Mesenchymal stem cell (in vitro differentiated cells and primary cell): ENCODE measurements around the gene OPCML.

Experiments used
- DNase-seq: peaks from one replicate; pipeline ENCODE4 v3.0.0-alpha.2; 2013
- H2AFZ ChIP-seq: one replicate; pipeline ENCODE4 v1.6.1; 2013; ENCODE audit warnings: low read depth, mild to moderate bottlenecking, control low read depth, inconsistent platforms, low read length, moderate library complexity
- H2AK5ac ChIP-seq: 2 replicates; pipeline ENCODE4 v1.6.1; 2013; ENCODE audit warnings: low read length, moderate library complexity, mild to moderate bottlenecking, inconsistent platforms; ENCODE audit not compliant: severe bottlenecking
- H2BK120ac ChIP-seq: one replicate; pipeline ENCODE4 v1.6.1; 2013; ENCODE audit warnings: low read depth, mild to moderate bottlenecking, inconsistent platforms, low read length, moderate library complexity
- H2BK12ac ChIP-seq, 2 experiments: one replicate each; pipeline ENCODE4 v1.6.1; 2013; ENCODE audit warnings: inconsistent platforms in 2 of 2, low read length in 2 of 2, mild to moderate bottlenecking in 2 of 2, moderate library complexity in 2 of 2, control low read depth in 1 of 2
- H2BK15ac ChIP-seq: one replicate; pipeline ENCODE4 v1.6.1; 2013; ENCODE audit warnings: mild to moderate bottlenecking, low read depth, inconsistent platforms; ENCODE audit not compliant: poor library complexity, severe bottlenecking
- H2BK5ac ChIP-seq: 2 replicates; pipeline ENCODE4 v1.6.1; 2013; ENCODE audit warnings: low read depth, mild to moderate bottlenecking, low read length, control low read depth, inconsistent platforms; ENCODE audit not compliant: poor library complexity, severe bottlenecking
- H3K14ac ChIP-seq, 2 experiments: one replicate each; pipeline ENCODE4 v1.6.1; 2013; ENCODE audit warnings: inconsistent platforms in 2 of 2, low read length in 2 of 2, control low read depth in 1 of 2, mild to moderate bottlenecking in 1 of 2, moderate library complexity in 1 of 2
- H3K18ac ChIP-seq, 2 experiments: one replicate each; pipeline ENCODE4 v1.6.1; 2013; ENCODE audit warnings: inconsistent platforms in 2 of 2, low read length in 2 of 2, control low read depth in 1 of 2, low read depth in 1 of 2, mild to moderate bottlenecking in 1 of 2
- H3K23ac ChIP-seq, 2 experiments: one replicate each; pipeline ENCODE4 v1.6.1; 2013; ENCODE audit warnings: inconsistent platforms in 2 of 2, low read length in 2 of 2, mild to moderate bottlenecking in 2 of 2, moderate library complexity in 2 of 2, control low read depth in 1 of 2
- H3K27ac ChIP-seq: 2 replicates; pipeline ENCODE4 v1.5.1; 2013; ENCODE audit warnings: mild to moderate bottlenecking, moderate library complexity, low read length, control low read depth, inconsistent platforms; ENCODE audit not compliant: poor library complexity, severe bottlenecking
- H3K27me3 ChIP-seq, 2 experiments: 2 replicates each; pipeline versions ENCODE4 v1.6.1 to v1.7.0; 2013; ENCODE audit warnings: low read length in 2 of 2, mild to moderate bottlenecking in 2 of 2, moderate library complexity in 2 of 2, control low read depth in 1 of 2, inconsistent platforms in 1 of 2; ENCODE audit not compliant: control insufficient read depth in 1 of 2, insufficient read depth in 1 of 2
- H3K36me3 ChIP-seq, 2 experiments: 2 replicates each; pipeline versions ENCODE4 v1.6.1 to v1.7.0; 2013; ENCODE audit warnings: low read length in 2 of 2, control low read depth in 1 of 2, inconsistent platforms in 1 of 2, low read depth in 1 of 2, mild to moderate bottlenecking in 1 of 2; ENCODE audit not compliant: insufficient read depth in 2 of 2, control insufficient read depth in 1 of 2
- H3K4ac ChIP-seq, 2 experiments: one replicate each; pipeline ENCODE4 v1.6.1; 2013; ENCODE audit warnings: inconsistent platforms in 2 of 2, low read length in 2 of 2, mild to moderate bottlenecking in 2 of 2, moderate library complexity in 2 of 2, control low read depth in 1 of 2, low read depth in 1 of 2
- H3K4me1 ChIP-seq: 2 replicates; pipeline ENCODE4 v1.6.1; 2013; ENCODE audit warnings: low read depth, low read length, control low read depth; ENCODE audit not compliant: control insufficient read depth, insufficient read depth
- H3K4me2 ChIP-seq: 2 replicates; pipeline ENCODE4 v1.6.1; 2013; ENCODE audit warnings: low read length, mild to moderate bottlenecking, inconsistent platforms; ENCODE audit not compliant: poor library complexity, severe bottlenecking
- H3K4me3 ChIP-seq, 2 experiments: 2 replicates each; pipeline versions ENCODE4 v1.5.1 to v1.7.0; 2013; ENCODE audit warnings: low read length in 2 of 2, mild to moderate bottlenecking in 2 of 2, control low read depth in 1 of 2, low read depth in 1 of 2; ENCODE audit not compliant: insufficient read depth in 1 of 2
- H3K79me1 ChIP-seq: replicated peaks from 2 replicates; pipeline ENCODE4 v1.6.1; 2013; ENCODE audit warnings: mild to moderate bottlenecking, control low read depth, low read length, inconsistent platforms; ENCODE audit not compliant: poor library complexity, severe bottlenecking
- H3K9ac ChIP-seq: 2 replicates; pipeline ENCODE4 v1.7.0; 2013; ENCODE audit warnings: mild to moderate bottlenecking, low read length, moderate library complexity
- H3K9me3 ChIP-seq: 2 replicates; pipeline ENCODE4 v1.7.0; 2013; ENCODE audit warnings: mild to moderate bottlenecking, low read length; ENCODE audit not compliant: control insufficient read depth
- H4K8ac ChIP-seq: one replicate; pipeline ENCODE4 v1.6.1; 2013; ENCODE audit warnings: inconsistent platforms, mild to moderate bottlenecking, low read length, moderate library complexity
- H4K91ac ChIP-seq: one replicate; pipeline ENCODE4 v1.6.1; 2013; ENCODE audit warnings: mild to moderate bottlenecking, low read length, inconsistent platforms
- WGBS: methylation state at CpG from one replicate; pipeline ENCODE4 v1.1.7; 2013; ENCODE audit warnings: mixed read lengths; 5-methylcytosine and 5-hydroxymethylcytosine counted together

The OPCML gene

GRCh38 chr11:132746305-132746704 is 786.0 kb downstream of the OPCML start:
- Histone ChIP-seq H3K4ac (no peak overlapping the region), H3K4me3 (no peak overlapping the region)

DNA sequence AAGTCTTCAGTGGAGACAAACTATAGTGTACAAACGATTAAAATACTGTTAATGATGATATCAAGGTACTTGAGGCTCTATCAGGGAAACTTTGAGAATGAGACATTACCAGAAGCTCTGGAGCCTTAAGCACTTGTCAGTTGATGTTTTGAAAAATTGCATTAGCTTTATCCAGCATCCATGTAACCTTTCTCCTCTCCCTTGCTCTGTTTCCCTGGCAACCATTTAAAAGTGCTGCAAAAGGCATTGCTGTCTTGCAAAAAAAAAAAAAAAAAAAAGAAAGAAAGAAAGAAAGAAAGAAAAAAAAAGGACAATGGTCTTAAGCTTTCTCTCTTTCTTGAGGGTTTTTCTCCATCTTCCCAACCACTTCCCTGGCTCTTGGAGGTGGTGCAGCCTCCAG is 787.0 kb downstream of the OPCML start:
- Histone ChIP-seq H3K27me3 (no peaks in the 10 kb centered on the region), H2BK5ac (no peak overlapping the region), H3K4me1 (no peaks in the 10 kb centered on the region), H4K8ac (no peak overlapping the region), H3K79me1 (no peaks in the 10 kb centered on the region), H3K14ac (no peak overlapping the region), H3K23ac (no peak overlapping the region), H2BK15ac (no peak overlapping the region), H3K27ac (no peak overlapping the region), H3K9ac (no peak overlapping the region), H2AFZ (no peak overlapping the region), H3K18ac (no peak overlapping the region), H3K36me3 (no peaks in the 10 kb centered on the region), H2BK12ac (no peak overlapping the region), H2BK120ac (no peak overlapping the region), H3K4me3 (no peak overlapping the region), H4K91ac (no peak overlapping the region), H2AK5ac (no peak overlapping the region), H3K4ac (no peak overlapping the region), H3K4me2 (no peak overlapping the region), H3K9me3 (no peaks in the 10 kb centered on the region)
- DNase-seq = no peak
- 100% methylated on average over 1 of the region's 1 CpG for WGBS

More at GRCh38 chr11:132746305-132746704, 786.0 kb downstream of the OPCML start:
- Histone ChIP-seq H3K23ac (no peak overlapping the region), H4K8ac (no peak overlapping the region), H2BK12ac (no peak overlapping the region), H3K9ac (no peak overlapping the region), H3K36me3 (no peaks in the 10 kb centered on the region), H3K14ac (no peak overlapping the region), H2BK15ac (no peak overlapping the region), H3K27me3 (no peaks in the 10 kb centered on the region), H2BK120ac (no peak overlapping the region), H2AFZ (no peak overlapping the region), H3K18ac (no peak overlapping the region), H3K79me1 (no peaks in the 10 kb centered on the region), H3K4me1 (no peaks in the 10 kb centered on the region), H3K4me2 (no peak overlapping the region), H3K9me3 (no peaks in the 10 kb centered on the region), H4K91ac (no peak overlapping the region), H2AK5ac (no peak overlapping the region), H2BK5ac (no peak overlapping the region), H3K27ac (no peak overlapping the region)
- no peak for DNase-seq
- WGBS = 87% methylated on average over 5 of the region's 5 CpGs

- H3K9ac ChIP-seq = no peak overlapping the region
- H2BK120ac ChIP-seq = no peak overlapping the region
- peak; percentile 1 for DNase-seq
- no peak overlapping the region for H3K14ac ChIP-seq
- no peak overlapping the region for H3K4me3 ChIP-seq
- no peaks in the 10 kb centered on the region for H3K36me3 ChIP-seq
- WGBS = 13% methylated on average over 8 of the region's 8 CpGs
- no peak overlapping the region for H3K4ac ChIP-seq
- H2AFZ ChIP-seq = peak overlapping the region; percentile 71
- H3K27ac ChIP-seq = no peak overlapping the region
- H3K23ac ChIP-seq = peak overlapping the region in 1 of 2 experiments; percentile 40
- no peaks in the 10 kb centered on the region for H3K27me3 ChIP-seq
- H3K18ac ChIP-seq = no peak overlapping the region
- H2BK5ac ChIP-seq = no peak overlapping the region
- no peaks in the 10 kb centered on the region for H3K9me3 ChIP-seq
- no peak overlapping the region for H3K4me2 ChIP-seq
- H3K4me1 ChIP-seq = no peaks in the 10 kb centered on the region
- no peak overlapping the region for H2BK15ac ChIP-seq
- no peak overlapping the region for H2BK12ac ChIP-seq
- no peak overlapping the region for H4K8ac ChIP-seq
- no peaks in the 10 kb centered on the region for H3K79me1 ChIP-seq
- no peak overlapping the region for H4K91ac ChIP-seq
- H2AK5ac ChIP-seq = no peak overlapping the region
Measured at GRCh38 chr11:132744771-132745170, 787.5 kb downstream of the OPCML start.

GRCh38 chr11:132743601-132744000 is 788.7 kb downstream of the OPCML start:
- Histone ChIP-seq H3K4ac (no peak overlapping the region), H2BK120ac (no peak overlapping the region), H3K27me3 (no peaks in the 10 kb centered on the region), H2BK15ac (no peak overlapping the region), H4K8ac (no peak overlapping the region), H4K91ac (no peak overlapping the region), H3K14ac (no peak overlapping the region), H3K4me1 (no peaks in the 10 kb centered on the region), H2AFZ (no peak overlapping the region), H2AK5ac (no peak overlapping the region), H2BK12ac (no peak overlapping the region), H3K9ac (no peak overlapping the region), H3K9me3 (no peaks in the 10 kb centered on the region), H3K4me3 (no peak overlapping the region), H3K79me1 (no peaks in the 10 kb centered on the region), H3K27ac (no peak overlapping the region), H3K4me2 (no peak overlapping the region), H3K18ac (no peak overlapping the region), H3K23ac (no peak overlapping the region), H2BK5ac (no peak overlapping the region), H3K36me3 (no peaks in the 10 kb centered on the region)
- no peak for DNase-seq
- WGBS = 92% methylated on average over 4 of the region's 4 CpGs
